Measurements from ENCODE around the gene SLC49A3. TPM values are rescaled to one million over a fixed set of nuclear protein-coding genes. Genes with fewer than 3 reads are reported as not detected.
A peak's percentile ranks its signal among the peaks of the same experiment; 100 is the strongest.

SLC49A3 gene
- total RNA-seq, 2 donors from 2014 or later: 8.0 to 8.2 TPM

- no peaks in the 10 kb centered on the region for H3K27me3 ChIP-seq
- no peak overlapping the region for H3K4me3 ChIP-seq
- H3K9me3 ChIP-seq: no peaks in the 10 kb centered on the region
- no peak for TF ChIP-seq POLR2A (IDR thresholded peaks at IDR 0.05)
- TF ChIP-seq CTCF (IDR thresholded peaks at IDR 0.05): no peak
- peaks cover 50% of the 10 kb centered on the region for H3K4me1 ChIP-seq
- DNase-seq (no peak), ATAC-seq (no peak)
- WGBS, 2 donors: 77% methylated on average over 11 of the region's 11 CpGs; no CpG with 5 or more reads in 1 of the 2 donors
- intact Hi-C loops (cut with DNase I): no loop called here
- no peaks in the 10 kb centered on the region for H3K36me3 ChIP-seq (replicated peaks in 1 of 2; ENCODE audit: insufficient read depth in 1 of 2, low read depth in 2 of 2)
- no peak overlapping the region for H3K27ac ChIP-seq
Observed at GRCh38 chr4:679629-680028, 9.3 kb downstream of the SLC49A3 start.

- no peaks in the 10 kb centered on the region for H3K36me3 ChIP-seq (replicated peaks in 1 of 2; ENCODE audit: insufficient read depth in 1 of 2, low read depth in 2 of 2)
- H3K9me3 ChIP-seq: no peaks in the 10 kb centered on the region
- H3K27ac ChIP-seq: no peak overlapping the region
- DNase-seq (no peak), ATAC-seq (no peak)
- no peak overlapping the region for H3K4me3 ChIP-seq
- H3K27me3 ChIP-seq: no peaks in the 10 kb centered on the region
- no peak for TF ChIP-seq POLR2A (IDR thresholded peaks at IDR 0.05)
- no peak for TF ChIP-seq CTCF (IDR thresholded peaks at IDR 0.05)
- H3K4me1 ChIP-seq: peaks cover 50% of the 10 kb centered on the region
- WGBS, 2 donors: 76 to 92% methylated on average over 4 to 13 of the region's 13 CpGs
- intact Hi-C loops (cut with DNase I): no loop called here
Observed at GRCh38 chr4:679104-679481, 9.9 kb downstream of the SLC49A3 start.

- intact Hi-C loops (cut with DNase I): no loop called here
- TF ChIP-seq CTCF (IDR thresholded peaks at IDR 0.05) (no peak), POLR2A (IDR thresholded peaks at IDR 0.05) (no peak)
- ATAC-seq (no peak), DNase-seq (no peak)
- Histone ChIP-seq H3K4me1 (peaks cover 52% of the 10 kb centered on the region), H3K9me3 (no peaks in the 10 kb centered on the region), H3K36me3 (replicated peaks in 1 of 2; ENCODE audit: insufficient read depth in 1 of 2, low read depth in 2 of 2) (no peaks in the 10 kb centered on the region), H3K27ac (no peak overlapping the region), H3K4me3 (no peak overlapping the region), H3K27me3 (no peaks in the 10 kb centered on the region)
- WGBS, 2 donors: 33 to 57% methylated on average over 1 to 13 of the region's 14 CpGs
Observed at GRCh38 chr4:678331-679103, 10.4 kb downstream of the SLC49A3 start.

GRCh38 chr4:677431-678293, 11.3 kb downstream of the SLC49A3 start:
- H3K27ac ChIP-seq: no peak overlapping the region
- 42 to 43% methylated on average over 7 to 26 of the region's 26 CpGs for WGBS, 2 donors
- no peaks in the 10 kb centered on the region for H3K27me3 ChIP-seq
- H3K4me3 ChIP-seq: no peak overlapping the region
- DNase-seq: peak in 3 of 4 donors; percentile 35 to 46 (median 38)
- ATAC-seq: no peak
- peak in 1 of 3 donors; percentile 5 for TF ChIP-seq POLR2A (IDR thresholded peaks at IDR 0.05)
- no peak for TF ChIP-seq CTCF (IDR thresholded peaks at IDR 0.05)
- no peaks in the 10 kb centered on the region for H3K9me3 ChIP-seq
- intact Hi-C loops (cut with DNase I): no loop called here
- peaks cover 60% of the 10 kb centered on the region for H3K4me1 ChIP-seq
- no peaks in the 10 kb centered on the region for H3K36me3 ChIP-seq (replicated peaks in 1 of 2; ENCODE audit: insufficient read depth in 1 of 2, low read depth in 2 of 2)
